Pancreas (tissue), 10 donors: ENCODE measurements around the gene ELP4. TPM values are rescaled to one million over a fixed set of nuclear protein-coding genes. Genes with fewer than 3 reads are reported as not detected.

ENCODE experiments used
- ATAC-seq, 4 donors: fragments of 200-7000 bp; cut with Tn5 transposase; one replicate each; pipeline versions ENCODE4 v1.8.0 to v1.9.1; 2020; ENCODE audit warnings: mild to moderate bottlenecking in 4 of 4, moderate library complexity in 4 of 4
- DNase-seq, 6 donors: peaks; one replicate each; pipeline ENCODE4 v3.0.0-alpha.2; 2020
- FAIRE-seq: peaks from 2 replicates; lab custom pipeline; 2012; peaks lifted over from hg19 to GRCh38; lab: Jason Lieb, UNC
- H3K27ac ChIP-seq, 4 donors: fragments of 200-600 bp; sonication (generic); 1 replicate in 3 of 4; 2 replicates in 1 of 4; pipeline versions ENCODE4 v1.5.0 to v1.8.0; 2020
- H3K27me3 ChIP-seq, 4 donors: fragments of 200-600 bp; one replicate each; pipeline ENCODE4 v1.8.0; 2021
- H3K36me3 ChIP-seq, 3 donors: fragments of 200-600 bp; sonication (generic) in 1 of 3; one replicate each; pipeline versions ENCODE4 v1.5.0 to v1.8.0; 2020 to 2021
- H3K4me1 ChIP-seq, 3 donors: fragments of 200-600 bp; one replicate each; pipeline ENCODE4 v1.8.0; 2021
- H3K4me3 ChIP-seq, 4 donors: fragments of 200-600 bp; sonication (generic) in 2 of 4; one replicate each; pipeline versions ENCODE4 v1.5.0 to v1.8.0; 2020 to 2021
- H3K9me3 ChIP-seq, 4 donors: fragments of 200-600 bp; one replicate each; pipeline ENCODE4 v1.8.0; 2021
- WGBS, 2 donors: extraction: QIAGEN DNeasy Blood & Tissue Kit; methylation state at CpG; one replicate each; pipeline ENCODE4 v1.1.7; 2013; 5-methylcytosine and 5-hydroxymethylcytosine counted together
- intact Hi-C, 3 donors: fragments of 100-400 bp; cut with DNase I; formaldehyde crosslinking; loops; one replicate each; pipeline versions ENCODE4 v1.11.1 to v1.14.2; 2022
- polyA plus RNA-seq, 2 donors: library from polyadenylated mRNA; stranded (reverse); fragments of 200-250 nt; gene quantifications; one replicate each; pipeline ENCODE4 v1.2.3, GENCODE V29; 2013
- total RNA-seq, 6 donors: library from RNA; stranded (reverse); fragmentation: NEBNext Ultra II Directional in 4 of 6; extraction: Animal tissue kit (Norgen Biotek cat#: 25700) in 4 of 6; gene quantifications; one replicate each; pipeline versions ENCODE4 v1.2.1 to v1.2.4, GENCODE V29; 2021 to 2023
- TF ChIP-seq, protein P1 (sequence below), 4 donors: fragments of 200-600 bp; sonication (generic) in 3 of 4; IDR thresholded peaks; one replicate each; pipeline versions ENCODE4 v1.5.0 to v1.8.0; 2021; ENCODE audit warnings: antibody characterized with exemption in 4 of 4
- donor health status: healthy with polysubstance abuse.
- donor health status: DM: no; HTN: no; CAD: no; lungs with moderate emphysema.
- donor health status: DM: no; HTN: no; CAD: no.
- donor health status: control.
- donor health status: control.
- donor health status: Bipolar disorder and iron deficiency.
- donor health status: DM: yes; HTN: yes; CAD: no.
- donor health status: DM: no; HTN: no; CAD: no.
- donor health status: DM: no; HTN: no; CAD: no.
- donor health status: DM: yes; HTN: yes; CAD: no.

The ELP4 gene
- total and polyA plus RNA-seq, 8 donors = 8.7 to 13.2 (median 9.9) TPM

DNA sequence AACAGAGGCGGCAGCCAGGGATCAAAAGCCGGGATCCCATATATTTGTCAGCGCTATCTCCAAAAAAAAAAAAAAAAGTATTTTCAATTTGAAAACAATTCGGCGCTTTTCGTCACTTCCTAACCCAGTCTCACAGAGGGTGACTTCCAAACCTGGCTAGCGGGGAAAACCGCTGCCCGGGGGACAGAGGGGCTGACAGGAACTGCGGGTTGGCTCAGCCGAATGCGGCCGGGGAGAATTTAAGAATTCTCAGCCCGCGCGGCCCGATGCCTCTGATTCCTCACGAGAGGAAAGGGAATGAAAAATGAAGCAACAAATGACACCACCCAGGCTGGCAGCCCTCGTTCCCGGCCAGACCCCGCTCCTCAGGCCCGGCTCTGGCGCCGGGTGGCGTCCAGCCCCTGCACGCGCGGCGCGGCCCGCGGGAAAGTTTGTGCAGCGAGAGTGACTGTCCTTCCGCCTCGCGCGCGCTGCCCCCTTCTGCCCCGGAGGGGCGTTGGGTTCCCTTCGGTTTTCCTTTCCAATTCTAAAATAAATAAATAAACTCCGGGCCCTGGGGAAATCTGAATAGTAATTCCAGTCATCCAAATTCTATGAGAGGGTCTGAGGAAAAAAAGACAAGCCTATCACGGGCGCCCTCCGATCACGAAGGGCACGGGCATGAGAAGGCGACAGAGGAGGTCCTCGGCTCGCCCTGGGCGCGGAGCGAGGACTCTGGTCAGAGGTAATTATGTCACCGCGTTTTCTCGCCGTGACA, 306.3 kb downstream of the ELP4 start:
- H3K4me1 ChIP-seq = peaks cover 11 to 34% (median 24%) of the 10 kb centered on the region in 3 donors
- H3K9me3 ChIP-seq = no peaks in the 10 kb centered on the region
- DNase-seq = peak in 1 of 6 donors; percentile 64
- peaks cover 0 to 67% (median 21%) of the 10 kb centered on the region in 4 donors for H3K27me3 ChIP-seq
- TF ChIP-seq, protein P1, sequence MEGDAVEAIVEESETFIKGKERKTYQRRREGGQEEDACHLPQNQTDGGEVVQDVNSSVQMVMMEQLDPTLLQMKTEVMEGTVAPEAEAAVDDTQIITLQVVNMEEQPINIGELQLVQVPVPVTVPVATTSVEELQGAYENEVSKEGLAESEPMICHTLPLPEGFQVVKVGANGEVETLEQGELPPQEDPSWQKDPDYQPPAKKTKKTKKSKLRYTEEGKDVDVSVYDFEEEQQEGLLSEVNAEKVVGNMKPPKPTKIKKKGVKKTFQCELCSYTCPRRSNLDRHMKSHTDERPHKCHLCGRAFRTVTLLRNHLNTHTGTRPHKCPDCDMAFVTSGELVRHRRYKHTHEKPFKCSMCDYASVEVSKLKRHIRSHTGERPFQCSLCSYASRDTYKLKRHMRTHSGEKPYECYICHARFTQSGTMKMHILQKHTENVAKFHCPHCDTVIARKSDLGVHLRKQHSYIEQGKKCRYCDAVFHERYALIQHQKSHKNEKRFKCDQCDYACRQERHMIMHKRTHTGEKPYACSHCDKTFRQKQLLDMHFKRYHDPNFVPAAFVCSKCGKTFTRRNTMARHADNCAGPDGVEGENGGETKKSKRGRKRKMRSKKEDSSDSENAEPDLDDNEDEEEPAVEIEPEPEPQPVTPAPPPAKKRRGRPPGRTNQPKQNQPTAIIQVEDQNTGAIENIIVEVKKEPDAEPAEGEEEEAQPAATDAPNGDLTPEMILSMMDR (IDR thresholded peaks at IDR 0.05) = no peak
- 7% methylated on average over 57 of the region's 57 CpGs for WGBS, 2 donors
- peak overlapping the region in 1 of 4 donors; percentile 37 for H3K27ac ChIP-seq
- ATAC-seq = no peak
- H3K4me3 ChIP-seq = peak overlapping the region in 3 of 4 donors; percentile 14 to 46 (median 21)
- intact Hi-C loops = no loop called here
- no peaks in the 10 kb centered on the region for H3K36me3 ChIP-seq
- no peak for FAIRE-seq

DNA sequence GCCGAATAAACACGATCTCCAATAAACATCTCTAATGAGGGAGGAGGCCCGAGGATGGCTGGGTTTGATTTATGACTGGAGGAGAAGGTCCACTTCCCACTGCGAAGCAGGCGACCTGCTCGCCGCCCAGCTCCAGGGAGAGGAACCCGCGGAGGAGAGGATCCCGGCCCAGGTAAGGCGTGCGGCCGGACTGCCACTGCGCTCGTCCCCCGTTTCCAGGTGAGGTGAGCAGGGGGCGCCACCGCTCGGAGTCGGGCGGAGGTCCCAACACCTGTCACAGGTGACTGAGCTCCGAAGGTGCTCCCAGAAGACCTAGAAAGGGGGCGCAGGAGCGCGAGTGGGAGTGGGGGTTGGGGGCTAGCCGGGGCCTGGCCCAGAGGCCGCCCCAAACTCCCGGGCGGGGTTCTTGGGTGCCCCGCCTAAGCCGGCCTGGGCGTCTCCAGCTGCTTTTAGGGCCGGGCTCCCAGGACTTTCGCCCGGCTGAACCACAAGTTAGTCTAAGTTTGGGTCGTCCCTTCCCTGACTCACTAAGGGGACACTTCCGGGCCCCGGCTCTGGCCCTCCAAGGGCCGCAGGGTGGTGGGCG, 307.0 kb downstream of the ELP4 start:
- H3K4me1 ChIP-seq = peaks cover 11 to 30% (median 20%) of the 10 kb centered on the region in 3 donors
- FAIRE-seq (no peak), DNase-seq (peak in 2 of 6 donors; percentile 60 to 78), ATAC-seq (peak in 1 of 4 donors; percentile 1)
- no peaks in the 10 kb centered on the region for H3K9me3 ChIP-seq
- intact Hi-C loops = no loop called here
- H3K36me3 ChIP-seq = no peaks in the 10 kb centered on the region
- TF ChIP-seq, protein P1 (IDR thresholded peaks at IDR 0.05) = no peak
- H3K27ac ChIP-seq = peak overlapping the region in 1 of 4 donors; percentile 37
- peak overlapping the region in 3 of 4 donors; percentile 14 to 46 (median 21) for H3K4me3 ChIP-seq
- peaks cover 4 to 67% (median 19%) of the 10 kb centered on the region in 4 donors for H3K27me3 ChIP-seq
- WGBS, 2 donors = 4 to 6% methylated on average over 36 to 40 of the region's 40 CpGs

DNA sequence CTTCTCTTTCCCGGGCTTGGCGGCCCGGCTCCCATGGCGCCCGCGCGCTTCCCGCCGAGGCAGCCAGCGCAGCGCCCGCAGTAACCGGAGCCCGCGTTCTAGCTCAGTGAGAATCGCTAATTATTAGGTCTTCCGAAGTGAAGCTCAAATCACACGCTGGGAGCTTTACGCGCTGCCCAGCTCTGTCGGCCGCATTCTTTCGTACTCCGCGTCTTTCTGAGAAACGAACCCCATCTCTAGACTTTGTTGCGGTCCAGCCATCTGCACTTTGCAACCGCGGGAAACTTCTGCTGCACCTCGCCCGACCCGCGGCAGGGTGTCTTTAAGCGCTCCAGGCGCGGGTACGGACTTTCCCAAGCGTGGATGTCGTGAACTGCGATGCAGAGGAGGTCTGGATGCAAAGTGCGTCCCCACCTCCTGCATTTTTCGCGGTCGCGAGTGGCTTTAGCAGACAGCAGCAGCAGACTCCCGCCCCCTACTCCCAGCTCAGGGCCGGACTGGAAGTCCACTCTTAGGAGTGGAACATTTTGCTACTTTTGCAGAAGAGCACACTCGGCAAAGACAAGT, 307.6 kb downstream of the ELP4 start:
- WGBS, 2 donors = 3 to 5% methylated on average over 48 of the region's 48 CpGs
- H3K27me3 ChIP-seq = peaks cover 3 to 69% (median 17%) of the 10 kb centered on the region in 4 donors
- H3K9me3 ChIP-seq = no peaks in the 10 kb centered on the region
- intact Hi-C loops = no loop called here
- DNase-seq (peak in 1 of 6 donors; percentile 60), ATAC-seq (peak in 2 of 4 donors; percentile 1 to 10), FAIRE-seq (no peak)
- TF ChIP-seq, protein P1 (IDR thresholded peaks at IDR 0.05) = no peak
- peak overlapping the region; percentile 5 to 46 (median 16) for H3K4me3 ChIP-seq
- peaks cover 11 to 27% (median 16%) of the 10 kb centered on the region in 3 donors for H3K4me1 ChIP-seq
- peak overlapping the region in 1 of 4 donors; percentile 37 for H3K27ac ChIP-seq
- H3K36me3 ChIP-seq = no peaks in the 10 kb centered on the region

DNA sequence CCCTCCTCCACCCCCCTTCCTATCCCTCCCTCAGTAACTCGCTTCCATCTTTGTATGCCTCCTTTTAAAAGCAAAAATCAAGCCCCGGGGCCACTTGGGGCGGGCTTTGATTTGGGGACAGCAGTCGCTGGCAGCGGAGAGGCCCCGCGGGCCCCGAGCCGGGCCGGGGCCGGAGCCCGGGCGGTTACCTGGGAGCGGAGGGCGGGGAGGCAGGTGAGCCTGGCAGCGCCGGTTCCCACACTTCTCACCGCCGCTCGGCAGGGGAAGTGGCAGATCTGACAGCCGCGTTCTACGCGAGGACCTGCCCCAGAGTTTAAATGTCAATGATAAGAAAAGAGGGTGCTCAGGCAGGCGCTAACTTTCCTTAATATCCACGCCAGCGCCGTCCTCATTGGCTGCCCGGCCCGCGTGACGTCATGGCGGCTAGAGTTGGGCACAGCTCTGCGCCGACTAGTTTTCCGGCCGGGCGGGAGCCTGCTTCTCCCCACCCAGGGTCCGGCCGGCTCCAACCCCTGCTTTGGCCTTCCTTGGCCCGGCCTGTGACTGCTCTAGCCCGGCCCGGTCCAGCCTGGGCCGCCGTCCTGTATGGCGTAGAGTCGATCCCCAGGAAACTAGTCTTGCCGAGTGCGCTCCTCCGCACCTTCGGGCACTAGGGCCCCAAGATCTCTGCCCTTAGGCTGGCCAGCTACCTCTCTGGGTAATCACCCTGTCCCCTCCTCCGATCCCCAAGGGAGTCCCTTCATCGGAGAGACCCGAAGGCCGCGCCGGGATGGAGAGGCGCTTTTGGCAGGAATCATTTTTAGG, 308.3 kb downstream of the ELP4 start:
- TF ChIP-seq, protein P1 (IDR thresholded peaks at IDR 0.05) = no peak
- Histone ChIP-seq H3K27ac (peak overlapping the region in 1 of 4 donors; percentile 37), H3K27me3 (peaks cover 3 to 75% (median 17%) of the 10 kb centered on the region in 4 donors), H3K4me3 (peak overlapping the region; percentile 5 to 46 (median 16)), H3K36me3 (no peaks in the 10 kb centered on the region), H3K9me3 (no peaks in the 10 kb centered on the region), H3K4me1 (peaks cover 11 to 24% (median 16%) of the 10 kb centered on the region in 3 donors)
- DNase-seq (peak in 5 of 6 donors; percentile 51 to 80 (median 61)), FAIRE-seq (no peak), ATAC-seq (peak; percentile 65 to 81 (median 74))
- WGBS, 2 donors = 7 to 8% methylated on average over 57 to 58 of the region's 58 CpGs
- intact Hi-C loops = no loop called here
